Right lobe of liver (tissue), 6 donors: Measurements from ENCODE around the gene SEC22A. TPM values are rescaled to one million over a fixed set of nuclear protein-coding genes. Genes with fewer than 3 reads are reported as not detected.
A peak's percentile ranks its signal among the peaks of the same experiment; 100 is the strongest.

ENCODE experiments used
- ATAC-seq, 4 donors: fragments of 200-7000 bp; cut with Tn5 transposase; one replicate each; pipeline ENCODE4 v1.9.1; 2020; ENCODE audit warnings: mild to moderate bottlenecking in 4 of 4, moderate library complexity in 4 of 4
- DNase-seq, 3 donors: peaks; one replicate each; pipeline ENCODE4 v3.0.0-alpha.2; 2020
- H3K27ac ChIP-seq, 3 donors: fragments of 200-600 bp; one replicate each; pipeline ENCODE4 v1.8.0; 2022
- H3K27me3 ChIP-seq, 2 donors: fragments of 200-600 bp; one replicate each; pipeline ENCODE4 v1.8.0; 2022
- H3K36me3 ChIP-seq, 4 donors: fragments of 200-600 bp; sonication (generic) in 1 of 4; one replicate each; pipeline versions ENCODE4 v1.5.1 to v1.8.0; 2017 to 2022; ENCODE audit warnings: control low read depth in 1 of 4
- H3K4me1 ChIP-seq, 4 donors: fragments of 200-600 bp; sonication (generic) in 1 of 4; one replicate each; pipeline versions ENCODE4 v1.5.1 to v1.8.0; 2017 to 2022; ENCODE audit warnings: control low read depth in 1 of 4
- H3K4me3 ChIP-seq, 3 donors: fragments of 200-600 bp; one replicate each; pipeline ENCODE4 v1.8.0; 2022
- H3K9me3 ChIP-seq, 4 donors: fragments of 200-600 bp; sonication (generic) in 1 of 4; one replicate each; pipeline versions ENCODE4 v1.5.1 to v1.8.0; 2017 to 2022; ENCODE audit warnings: control low read depth in 1 of 4
- POLR2A ChIP-seq: fragments of 450-650 bp; IDR thresholded peaks from one replicate; pipeline ENCODE4 v1.6.1; 2017; ENCODE audit warnings: antibody characterized with exemption, mild to moderate bottlenecking
- WGBS: methylation state at CpG from one replicate; pipeline ENCODE4 v1.1.6; 2018; ENCODE audit warnings: low coverage, low lambda C conversion rate; ENCODE audit not compliant: insufficient coverage; ENCODE audit errors: missing lambda C conversion rate; 5-methylcytosine and 5-hydroxymethylcytosine counted together
- intact Hi-C, 2 donors: fragments of 100-400 bp; cut with DNase I; formaldehyde crosslinking; loops; one replicate each; pipeline versions ENCODE4 v1.11.2 to v1.14.1; 2022
- total RNA-seq, 6 experiments: library from RNA; depleted of rRNA in 2 of 6; stranded (reverse); fragments of >200 nt in 2 of 6; fragmentation: NEBNext Ultra II Directional in 3 of 6; extraction: Animal tissue kit (Norgen Biotek cat#: 25700) in 3 of 6; gene quantifications; one replicate each; pipeline versions ENCODE4 v1.1.0 to v1.2.4, GENCODE V29; 2016 to 2023
- TF ChIP-seq, protein P1 (sequence below), 4 donors: fragments of 200-600 bp in 3 of 4; fragments of 450-650 bp in 1 of 4; IDR thresholded peaks; one replicate each; pipeline versions ENCODE4 v1.5.1 to v1.8.0; 2016 to 2022; ENCODE audit warnings: antibody characterized with exemption in 4 of 4, mild to moderate bottlenecking in 2 of 4
- donor health status: DM: no; HTN: yes; CAD: no.
- donor health status: DM: no; HTN: no; CAD: no.
- donor health status: DM: no; HTN: no; CAD: no.
- donor health status: DM: no; HTN: yes; CAD: no.
- donor health status: DM: no; HTN: yes; CAD: no.

Gene SEC22A
- total RNA-seq, 6 experiments from 2014 or later, result 7.5 to 24.9 (median 11.0) TPM

DNA sequence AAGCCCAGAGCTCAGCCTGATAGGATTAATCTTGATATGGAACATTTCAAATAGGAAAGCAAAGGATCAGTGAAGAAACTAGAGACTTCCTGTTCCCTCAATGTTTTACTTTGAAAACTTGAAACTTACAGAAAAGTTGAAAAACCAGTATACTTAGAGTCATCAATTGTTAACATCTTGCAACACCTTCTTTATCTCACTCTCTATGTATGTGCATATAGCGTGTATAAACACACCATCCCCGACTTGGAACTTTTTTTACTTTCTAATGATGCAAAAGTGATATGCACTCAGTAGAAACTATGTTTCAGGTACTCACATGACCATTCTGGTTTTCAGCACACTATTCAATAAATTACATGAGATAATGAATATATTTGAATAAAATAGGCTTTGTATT is 60.5 kb downstream of the SEC22A start:
- Histone ChIP-seq H3K27me3 (no peaks in the 10 kb centered on the region), H3K9me3 (no peaks in the 10 kb centered on the region), H3K4me1 (no peaks in the 10 kb centered on the region), H3K27ac (no peak overlapping the region), H3K4me3 (no peak overlapping the region), H3K36me3 (no peaks in the 10 kb centered on the region)
- no peak for DNase-seq
- no peak for ATAC-seq
- 90% methylated on average over 2 of the region's 2 CpGs for WGBS
- TF ChIP-seq, protein P1, sequence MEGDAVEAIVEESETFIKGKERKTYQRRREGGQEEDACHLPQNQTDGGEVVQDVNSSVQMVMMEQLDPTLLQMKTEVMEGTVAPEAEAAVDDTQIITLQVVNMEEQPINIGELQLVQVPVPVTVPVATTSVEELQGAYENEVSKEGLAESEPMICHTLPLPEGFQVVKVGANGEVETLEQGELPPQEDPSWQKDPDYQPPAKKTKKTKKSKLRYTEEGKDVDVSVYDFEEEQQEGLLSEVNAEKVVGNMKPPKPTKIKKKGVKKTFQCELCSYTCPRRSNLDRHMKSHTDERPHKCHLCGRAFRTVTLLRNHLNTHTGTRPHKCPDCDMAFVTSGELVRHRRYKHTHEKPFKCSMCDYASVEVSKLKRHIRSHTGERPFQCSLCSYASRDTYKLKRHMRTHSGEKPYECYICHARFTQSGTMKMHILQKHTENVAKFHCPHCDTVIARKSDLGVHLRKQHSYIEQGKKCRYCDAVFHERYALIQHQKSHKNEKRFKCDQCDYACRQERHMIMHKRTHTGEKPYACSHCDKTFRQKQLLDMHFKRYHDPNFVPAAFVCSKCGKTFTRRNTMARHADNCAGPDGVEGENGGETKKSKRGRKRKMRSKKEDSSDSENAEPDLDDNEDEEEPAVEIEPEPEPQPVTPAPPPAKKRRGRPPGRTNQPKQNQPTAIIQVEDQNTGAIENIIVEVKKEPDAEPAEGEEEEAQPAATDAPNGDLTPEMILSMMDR (IDR thresholded peaks at IDR 0.05), result no peak
- TF ChIP-seq POLR2A, result no peak
- intact Hi-C loops, result loop anchor here in 1 of 2 donors (10.0 kb wide), 1 partner anchor 317 kb away; no protein-coding TSS in a partner anchor

DNA sequence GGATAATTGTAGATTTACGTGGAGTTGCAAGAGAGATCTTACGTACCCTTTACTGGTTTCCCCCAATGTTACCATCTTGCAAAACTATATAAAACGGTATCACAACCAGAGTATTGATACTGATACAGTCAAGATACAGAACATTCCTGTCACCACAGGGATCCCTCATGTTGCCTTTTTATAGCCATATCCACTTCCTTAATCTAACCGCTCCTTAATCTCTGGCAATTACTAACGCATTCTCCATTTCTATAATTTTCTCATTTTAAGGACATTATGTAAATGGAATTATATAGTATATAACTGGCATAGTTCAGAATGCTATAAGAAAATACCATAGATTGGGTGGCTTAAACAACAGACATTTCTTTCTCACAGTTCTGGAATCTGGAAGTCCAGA is 61.1 kb downstream of the SEC22A start:
- Histone ChIP-seq H3K27ac (no peak overlapping the region), H3K36me3 (no peaks in the 10 kb centered on the region), H3K4me3 (no peak overlapping the region), H3K4me1 (no peaks in the 10 kb centered on the region), H3K27me3 (no peaks in the 10 kb centered on the region), H3K9me3 (no peaks in the 10 kb centered on the region)
- intact Hi-C loops, result loop anchor here in 1 of 2 donors (10.0 kb wide), 1 partner anchor 318 kb away; no protein-coding TSS in a partner anchor
- no peak for DNase-seq
- 93% methylated on average over 5 of the region's 5 CpGs for WGBS
- no peak for ATAC-seq
- no peak for TF ChIP-seq POLR2A
- TF ChIP-seq, protein P1 (IDR thresholded peaks at IDR 0.05), result no peak

DNA sequence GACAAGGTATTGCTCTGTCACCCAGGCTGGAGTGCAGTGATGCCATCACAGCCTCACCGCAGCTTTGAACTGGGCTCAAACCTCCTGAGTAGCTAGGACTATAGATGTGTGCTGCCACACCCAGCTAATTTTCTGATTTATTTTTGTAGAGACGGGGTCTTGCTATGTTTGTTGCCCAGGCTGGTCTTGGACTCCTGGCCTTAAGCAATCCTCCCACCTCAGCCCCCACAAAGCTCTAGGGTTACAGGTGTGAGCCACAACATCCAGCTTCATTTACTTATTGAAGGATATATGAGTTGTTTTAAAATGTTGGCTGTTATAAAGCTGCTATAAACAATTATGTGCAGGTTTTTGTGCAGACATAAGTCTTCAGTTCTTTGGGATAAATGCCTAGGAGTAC is 62.2 kb downstream of the SEC22A start:
- intact Hi-C loops, result loop anchor here in 1 of 2 donors (10.0 kb wide), 1 partner anchor 319 kb away; no protein-coding TSS in a partner anchor
- 100% methylated on average over 2 of the region's 2 CpGs for WGBS
- H3K36me3 ChIP-seq, result no peaks in the 10 kb centered on the region
- H3K4me1 ChIP-seq, result no peaks in the 10 kb centered on the region
- H3K9me3 ChIP-seq, result no peaks in the 10 kb centered on the region
- TF ChIP-seq POLR2A, result no peak
- TF ChIP-seq, protein P1 (IDR thresholded peaks at IDR 0.05), result no peak
- H3K27ac ChIP-seq, result no peak overlapping the region
- DNase-seq (no peak), ATAC-seq (no peak)
- no peaks in the 10 kb centered on the region for H3K27me3 ChIP-seq
- no peak overlapping the region for H3K4me3 ChIP-seq

DNA sequence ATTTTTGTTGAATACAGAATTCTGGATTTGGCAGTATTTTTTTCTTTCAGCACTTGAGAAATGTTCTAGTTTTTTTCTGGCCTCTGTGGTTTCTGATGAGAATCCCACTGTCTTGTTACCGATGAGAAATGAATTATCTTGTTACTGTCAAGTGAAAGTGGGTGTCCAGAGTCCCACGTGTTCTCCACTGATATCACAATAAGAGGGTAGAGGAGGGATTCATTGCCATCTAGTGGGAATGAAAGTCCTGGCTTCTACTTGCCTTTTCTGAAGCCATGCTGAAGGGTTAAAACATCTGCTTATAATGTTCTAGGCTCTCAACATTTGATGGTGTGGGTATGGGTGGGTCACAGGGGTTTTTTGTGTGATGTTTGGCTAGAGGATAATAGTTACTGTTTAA is 66.1 kb downstream of the SEC22A start:
- DNase-seq, result no peak
- no peaks in the 10 kb centered on the region for H3K27me3 ChIP-seq
- H3K4me3 ChIP-seq, result no peak overlapping the region
- peaks cover 0 to 3% (median 0%) of the 10 kb centered on the region in 4 donors for H3K4me1 ChIP-seq
- 71% methylated on average over 2 of the region's 2 CpGs for WGBS
- intact Hi-C loops, result loop anchor here in 1 of 2 donors (10.0 kb wide), 1 partner anchor 323 kb away; no protein-coding TSS in a partner anchor
- H3K36me3 ChIP-seq, result no peaks in the 10 kb centered on the region
- TF ChIP-seq, protein P1 (IDR thresholded peaks at IDR 0.05), result peak in 1 of 4 donors; percentile 5
- TF ChIP-seq POLR2A, result no peak
- H3K27ac ChIP-seq, result no peak overlapping the region
- no peak for ATAC-seq
- no peaks in the 10 kb centered on the region for H3K9me3 ChIP-seq
